WTC11 (cell line): ENCODE results near the gene ELANE. TPM values are rescaled to one million over a fixed set of nuclear protein-coding genes. Genes with fewer than 3 reads are reported as not detected.
A peak's percentile ranks its signal among the peaks of the same experiment; 100 is the strongest.

Source experiments
- ATAC-seq: fragments of 200-7000 bp; cut with Tn5 transposase; 2 replicates; pipeline ENCODE4 v1.10.0; 2021; ENCODE audit warnings: mild to moderate bottlenecking, moderate library complexity
- CTCF ChIA-PET: fragments of 300-600 bp; sonication (Branson Sonifier 250); formaldehyde crosslinking; loops from one replicate; lab custom pipeline; 2021; ENCODE audit warnings: antibody characterized with exemption; lab: Charles Lee
- POLR2A ChIA-PET: fragments of 350-600 bp; sonication (Branson Sonifier 250); formaldehyde crosslinking; loops from one replicate; lab custom pipeline; 2021; ENCODE audit warnings: antibody characterized with exemption; lab: Charles Lee
- DNase-seq: peaks from one replicate; pipeline ENCODE4 v3.0.0; 2021; ENCODE audit warnings: low spot score
- H3K27ac Mint-ChIP-seq: 2 replicates; pipeline ENCODE4 v1.8.0; 2021; ENCODE audit warnings: mixed read lengths
- H3K27me3 Mint-ChIP-seq: 2 replicates; pipeline ENCODE4 v1.8.0; 2021; ENCODE audit warnings: low read depth, mild to moderate bottlenecking, moderate library complexity, mixed read lengths
- H3K36me3 Mint-ChIP-seq: 2 replicates; pipeline ENCODE4 v1.8.0; 2021; ENCODE audit warnings: mixed read lengths
- H3K4me1 Mint-ChIP-seq: 2 replicates; pipeline ENCODE4 v1.8.0; 2022; ENCODE audit warnings: mixed read lengths
- H3K4me3 Mint-ChIP-seq: 2 replicates; pipeline ENCODE4 v1.8.0; 2021; ENCODE audit warnings: mild to moderate bottlenecking, moderate library complexity, mixed read lengths
- H3K9me3 Mint-ChIP-seq: 2 replicates; pipeline ENCODE4 v1.8.0; 2021; ENCODE audit warnings: mixed read lengths
- CBFB ChIP-seq: sonication (generic); formaldehyde crosslinking; IDR thresholded peaks from 2 replicates; pipeline ENCODE4 v1.8.1; 2022; ENCODE audit warnings: mild to moderate bottlenecking, low read depth, missing genetic modification reagents
- CREB1 ChIP-seq: sonication (generic); formaldehyde crosslinking; IDR thresholded peaks from 2 replicates; pipeline ENCODE4 v1.8.0; 2023; ENCODE audit warnings: mild to moderate bottlenecking, missing genetic modification reagents
- E2F1 ChIP-seq: sonication (generic); formaldehyde crosslinking; IDR thresholded peaks from 2 replicates; pipeline ENCODE4 v1.8.0; 2022; ENCODE audit warnings: mild to moderate bottlenecking, missing genetic modification reagents
- E2F4 ChIP-seq: sonication (generic); formaldehyde crosslinking; IDR thresholded peaks from 2 replicates; pipeline ENCODE4 v1.8.1; 2022; ENCODE audit warnings: low read depth, mild to moderate bottlenecking, moderate library complexity, missing genetic modification reagents, borderline replicate concordance
- E2F5 ChIP-seq: sonication (generic); formaldehyde crosslinking; IDR thresholded peaks from 2 replicates; pipeline ENCODE4 v1.8.1; 2022; ENCODE audit warnings: mild to moderate bottlenecking, moderate library complexity, missing genetic modification reagents
- ELF4 ChIP-seq: sonication (generic); formaldehyde crosslinking; IDR thresholded peaks from 2 replicates; pipeline ENCODE4 v1.8.1; 2022; ENCODE audit warnings: low read depth, mild to moderate bottlenecking, moderate library complexity, missing genetic modification reagents
- ESRRA ChIP-seq: sonication (generic); formaldehyde crosslinking; IDR thresholded peaks from 2 replicates; pipeline ENCODE4 v1.8.1; 2022; ENCODE audit warnings: mild to moderate bottlenecking, missing genetic modification reagents, borderline replicate concordance
- HMGA2 ChIP-seq: fragments of 250-450 bp; sonication (Bioruptor Pico); IDR thresholded peaks from 2 replicates; pipeline ENCODE4 v1.4.0; 2021; ENCODE audit warnings: mild to moderate bottlenecking, moderate library complexity
- JAZF1 ChIP-seq: fragments of 250-450 bp; sonication (Bioruptor Pico); IDR thresholded peaks from 2 replicates; pipeline ENCODE4 v1.9.0; 2021; ENCODE audit warnings: moderate library complexity, mild to moderate bottlenecking, inconsistent platforms
- KAT7 ChIP-seq: sonication (generic); formaldehyde crosslinking; IDR thresholded peaks from 2 replicates; pipeline ENCODE4 v1.8.1; 2023; ENCODE audit warnings: missing genetic modification reagents, mild to moderate bottlenecking, borderline replicate concordance
- MXD4 ChIP-seq: fragments of 250-450 bp; sonication (Bioruptor Pico); IDR thresholded peaks from 2 replicates; pipeline ENCODE4 v1.8.0; 2021; ENCODE audit warnings: mild to moderate bottlenecking, moderate library complexity, borderline replicate concordance
- MYBL2 ChIP-seq: sonication (generic); formaldehyde crosslinking; IDR thresholded peaks from 2 replicates; pipeline ENCODE4 v1.8.1; 2023; ENCODE audit warnings: mild to moderate bottlenecking, moderate library complexity, missing genetic modification reagents
- NFYB ChIP-seq: sonication (generic); formaldehyde crosslinking; conservative IDR thresholded peaks from 2 replicates; pipeline ENCODE4 v1.8.0; 2022; ENCODE audit warnings: low read depth, missing genetic modification reagents
- SOX15 ChIP-seq: fragments of 250-450 bp; sonication (Bioruptor Pico); IDR thresholded peaks from 2 replicates; pipeline ENCODE4 v1.9.0; 2021; ENCODE audit warnings: mild to moderate bottlenecking
- SP1 ChIP-seq: sonication (generic); formaldehyde crosslinking; conservative IDR thresholded peaks from 2 replicates; pipeline ENCODE4 v1.8.1; 2022; ENCODE audit warnings: missing genetic modification reagents
- STAT6 ChIP-seq: sonication (generic); formaldehyde crosslinking; conservative IDR thresholded peaks from 2 replicates; pipeline ENCODE4 v1.8.1; 2023; ENCODE audit warnings: mild to moderate bottlenecking, low read depth, missing genetic modification reagents, moderate library complexity
- TP53 ChIP-seq: sonication (generic); formaldehyde crosslinking; IDR thresholded peaks from 2 replicates; pipeline ENCODE4 v1.8.1; 2023; ENCODE audit warnings: mild to moderate bottlenecking, missing genetic modification reagents
- ZBTB21 ChIP-seq: sonication (generic); formaldehyde crosslinking; IDR thresholded peaks from 2 replicates; pipeline ENCODE4 v1.8.1; 2023; ENCODE audit warnings: mild to moderate bottlenecking, missing genetic modification reagents, borderline replicate concordance
- ZBTB43 ChIP-seq: sonication (generic); formaldehyde crosslinking; IDR thresholded peaks from 2 replicates; pipeline ENCODE4 v1.8.1; 2023; ENCODE audit warnings: mild to moderate bottlenecking, missing genetic modification reagents
- ZMAT4 ChIP-seq: fragments of 250-450 bp; sonication (Bioruptor Pico); IDR thresholded peaks from 2 replicates; pipeline ENCODE4 v1.9.0; 2021; ENCODE audit warnings: mild to moderate bottlenecking
- ZNF396 ChIP-seq: fragments of 250-450 bp; sonication (Bioruptor Pico); IDR thresholded peaks from 2 replicates; pipeline ENCODE4 v1.8.0; 2021; ENCODE audit warnings: mild to moderate bottlenecking, moderate library complexity, borderline replicate concordance
- ZNF416 ChIP-seq: fragments of 250-450 bp; sonication (Bioruptor Pico); IDR thresholded peaks from 2 replicates; pipeline ENCODE4 v1.9.0; 2021; ENCODE audit warnings: mild to moderate bottlenecking, inconsistent platforms
- ZNF423 ChIP-seq: fragments of 250-450 bp; sonication (Bioruptor Pico); IDR thresholded peaks from 2 replicates; pipeline ENCODE4 v2.1.2; 2022; ENCODE audit warnings: mild to moderate bottlenecking, moderate library complexity
- total RNA-seq: library from RNA; stranded (reverse); gene quantifications from 3 replicates; pipeline ENCODE4 v1.2.3, GENCODE V29; 2021

Gene ELANE
- total RNA-seq, 1 experiment from 2014 or later, result not detected

GRCh38 chr19:858284-858683 lies 6.2 kb downstream of the ELANE start:
- CTCF ChIA-PET, result interaction anchor here (0.6 to 1.1 kb wide), 3 partner anchors 75 to 386 kb away, joined by 3 to 5 read pairs (median 3); no protein-coding TSS in a partner anchor
- no peaks in the 10 kb centered on the region; the same call in 1 of the 2 replicates for H3K4me1 Mint-ChIP-seq
- no peak overlapping the region for H3K27ac Mint-ChIP-seq
- POLR2A ChIA-PET, result no interaction called here
- H3K9me3 Mint-ChIP-seq, result no peaks in the 10 kb centered on the region
- no peak overlapping the region for H3K4me3 Mint-ChIP-seq
- H3K27me3 Mint-ChIP-seq, result peaks cover 31% of the 10 kb centered on the region
- DNase-seq (no peak), ATAC-seq (no peak)
- H3K36me3 Mint-ChIP-seq, result no peaks in the 10 kb centered on the region
- no peak for TF ChIP-seq STAT6 (CRISPR knock-in tag)
- TF ChIP-seq KAT7 (CRISPR knock-in tag), result no peak
- TF ChIP-seq CREB1, result no peak
- TF ChIP-seq ESRRA (CRISPR knock-in tag), result no peak
- TF ChIP-seq MXD4 (CRISPR knock-in tag), result no peak
- TF ChIP-seq ZNF396 (CRISPR knock-in tag), result no peak
- TF ChIP-seq HMGA2 (CRISPR knock-in tag), result no peak
- TF ChIP-seq CBFB (CRISPR knock-in tag), result no peak

- H3K27ac Mint-ChIP-seq, result no peak within 1 kb of the TSS
- ATAC-seq, result no peak
These were observed 7.1 kb downstream of the ELANE start, which contains the start of gene CFD for GRCh38 chr19:858868-859843. Gene CFD (plus strand): TSS chr19:859664. CDS start chr19:859690, 26 bp downstream.

More at GRCh38 chr19:858868-859843, 7.1 kb downstream of the ELANE start, which contains the start of gene CFD:
- H3K27me3 Mint-ChIP-seq, result peaks cover 35% of the 10 kb centered on the region
- CTCF ChIA-PET, result interaction anchor here (0.6 to 0.7 kb wide), 4 partner anchors 60 to 385 kb away, joined by 3 to 4 read pairs (median 3); no protein-coding TSS in a partner anchor
- POLR2A ChIA-PET, result no interaction called here
- H3K9me3 Mint-ChIP-seq, result no peaks in the 10 kb centered on the region
- H3K36me3 Mint-ChIP-seq, result no peaks in the 10 kb centered on the region
- peak; percentile 22 for DNase-seq
- no peaks in the 10 kb centered on the region; the same call in 1 of the 2 replicates for H3K4me1 Mint-ChIP-seq
- peak within 1 kb of the TSS; percentile 43 for H3K4me3 Mint-ChIP-seq
- TF ChIP-seq E2F5 (no peak), MYBL2 (CRISPR knock-in tag) (no peak), SOX15 (no peak), E2F1 (no peak), STAT6 (CRISPR knock-in tag) (no peak), ELF4 (CRISPR knock-in tag) (no peak), ZBTB21 (CRISPR knock-in tag) (no peak), SP1 (CRISPR knock-in tag) (no peak), TP53 (CRISPR knock-in tag) (no peak), JAZF1 (no peak), E2F4 (CRISPR knock-in tag) (no peak), NFYB (no peak), ZBTB43 (CRISPR knock-in tag) (no peak), ZMAT4 (CRISPR knock-in tag) (no peak), ZNF423 (CRISPR knock-in tag) (no peak), ZNF416 (CRISPR knock-in tag) (no peak), MXD4 (CRISPR knock-in tag) (no peak)
- TF ChIP-seq, all 79 proteins: peak for 0
